SKM-1 (cell line): ENCODE data around the gene MAPK11.

Source experiments
- DNase-seq: peaks from one replicate; lab custom pipeline; 2025; ENCODE audit not compliant: unreplicated experiment; lab: John Stamatoyannopoulos, UW

The MAPK11 gene

GRCh38 chr22:50226063-50226874, 43.9 kb downstream of the MAPK11 start:
- DNase-seq: no peak

DNA sequence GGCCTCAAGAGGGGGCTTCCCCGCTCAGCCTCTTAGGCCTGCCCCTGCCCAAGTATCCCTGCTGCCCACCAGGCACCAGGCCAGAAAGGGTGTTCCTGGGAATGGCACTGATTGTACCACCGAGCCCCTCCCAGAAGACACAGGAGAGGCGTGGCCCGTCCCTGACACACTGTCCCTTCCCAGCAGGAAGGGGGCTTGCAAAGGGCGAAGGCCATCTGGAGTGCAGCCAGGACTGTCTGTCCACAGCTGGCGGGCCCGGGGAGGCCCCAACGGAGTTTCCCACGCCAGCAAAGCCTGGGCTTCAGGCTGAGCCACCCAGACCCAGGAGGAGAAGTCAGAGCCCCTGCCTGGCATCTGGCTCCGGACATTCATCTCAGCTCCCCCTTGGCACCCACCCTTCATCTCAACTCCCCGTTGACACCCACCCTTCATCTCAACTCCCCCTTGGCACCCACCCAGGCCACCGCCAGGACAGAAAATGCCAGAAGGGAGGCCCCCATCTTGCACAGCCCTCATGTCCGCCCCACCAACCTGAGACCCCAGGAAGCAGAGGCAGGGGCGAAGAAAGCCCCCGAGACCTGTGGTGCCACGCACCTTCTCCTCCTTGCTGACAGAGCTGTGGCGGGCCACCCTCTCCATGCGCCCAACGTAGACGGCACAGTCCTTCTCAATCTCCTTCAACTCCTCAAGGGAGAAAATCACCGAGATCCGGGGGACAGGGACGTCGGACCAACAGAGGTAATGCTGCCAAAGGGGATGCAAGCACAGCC, 44.8 kb downstream of the MAPK11 start:
- DNase-seq: no peak

- no peak for DNase-seq
Measured at GRCh38 chr22:50224071-50224470, 46.1 kb downstream of the MAPK11 start.

DNA sequence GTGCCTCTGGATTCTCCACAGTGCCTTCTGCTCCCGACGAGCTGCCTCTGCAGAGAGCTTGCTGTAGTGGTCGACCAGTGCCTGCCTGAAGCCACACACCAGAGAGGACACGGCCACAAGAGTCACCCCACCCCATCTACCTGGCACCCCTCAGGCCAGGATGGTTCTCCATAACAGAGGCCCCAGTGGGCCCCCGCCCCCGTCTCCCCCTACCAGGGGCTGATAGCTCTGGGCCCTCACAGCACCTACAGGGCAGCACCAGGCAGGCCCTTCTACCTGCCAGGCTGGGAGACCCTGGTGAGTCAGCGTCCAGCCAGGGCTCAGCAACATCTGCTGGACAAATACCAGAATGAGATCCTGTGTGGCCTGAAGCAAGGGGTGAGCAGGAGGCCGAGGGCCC, 47.7 kb downstream of the MAPK11 start:
- DNase-seq: no peak

- DNase-seq: no peak
Measured at GRCh38 chr22:50221410-50222300, 48.5 kb downstream of the MAPK11 start.

GRCh38 chr22:50220603-50221409, 49.4 kb downstream of the MAPK11 start:
- no peak for DNase-seq

GRCh38 chr22:50219800-50220602, 50.2 kb downstream of the MAPK11 start:
- no peak for DNase-seq

- DNase-seq: no peak
Measured at GRCh38 chr22:50218996-50219727, 51.0 kb downstream of the MAPK11 start.

- no peak for DNase-seq
Measured at GRCh38 chr22:50218153-50218995, 51.8 kb downstream of the MAPK11 start.

DNA sequence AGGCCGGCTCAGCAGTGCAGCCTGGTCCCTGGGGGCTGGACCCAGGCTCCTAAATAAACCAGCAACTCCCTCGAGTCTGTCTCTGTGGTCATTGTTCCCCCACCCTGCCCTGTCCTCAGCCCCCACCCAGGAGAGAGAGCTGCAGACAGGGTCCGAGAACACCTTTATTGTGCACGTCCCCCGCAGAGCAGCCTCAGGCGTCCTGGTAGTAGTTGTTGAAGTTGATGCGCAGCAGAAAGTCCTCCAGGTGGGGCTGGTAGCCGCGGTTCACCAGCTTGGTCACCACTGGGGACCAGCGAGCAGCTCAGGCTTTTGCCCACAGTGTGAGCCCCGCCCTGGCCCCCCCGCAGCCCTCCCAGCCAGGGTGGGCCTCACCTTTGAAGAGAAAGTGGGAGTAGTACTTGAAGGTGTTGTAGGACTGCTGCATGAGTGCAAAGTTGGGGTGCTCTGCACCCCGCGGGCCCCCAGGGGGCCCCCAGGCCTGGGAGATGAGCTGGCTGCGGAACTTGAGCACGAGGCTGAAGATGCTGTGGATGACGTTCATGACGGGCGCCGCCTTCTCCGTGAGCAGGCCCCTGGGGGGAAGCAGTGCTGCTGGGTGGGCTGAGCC, 52.5 kb downstream of the MAPK11 start:
- DNase-seq: no peak

DNA sequence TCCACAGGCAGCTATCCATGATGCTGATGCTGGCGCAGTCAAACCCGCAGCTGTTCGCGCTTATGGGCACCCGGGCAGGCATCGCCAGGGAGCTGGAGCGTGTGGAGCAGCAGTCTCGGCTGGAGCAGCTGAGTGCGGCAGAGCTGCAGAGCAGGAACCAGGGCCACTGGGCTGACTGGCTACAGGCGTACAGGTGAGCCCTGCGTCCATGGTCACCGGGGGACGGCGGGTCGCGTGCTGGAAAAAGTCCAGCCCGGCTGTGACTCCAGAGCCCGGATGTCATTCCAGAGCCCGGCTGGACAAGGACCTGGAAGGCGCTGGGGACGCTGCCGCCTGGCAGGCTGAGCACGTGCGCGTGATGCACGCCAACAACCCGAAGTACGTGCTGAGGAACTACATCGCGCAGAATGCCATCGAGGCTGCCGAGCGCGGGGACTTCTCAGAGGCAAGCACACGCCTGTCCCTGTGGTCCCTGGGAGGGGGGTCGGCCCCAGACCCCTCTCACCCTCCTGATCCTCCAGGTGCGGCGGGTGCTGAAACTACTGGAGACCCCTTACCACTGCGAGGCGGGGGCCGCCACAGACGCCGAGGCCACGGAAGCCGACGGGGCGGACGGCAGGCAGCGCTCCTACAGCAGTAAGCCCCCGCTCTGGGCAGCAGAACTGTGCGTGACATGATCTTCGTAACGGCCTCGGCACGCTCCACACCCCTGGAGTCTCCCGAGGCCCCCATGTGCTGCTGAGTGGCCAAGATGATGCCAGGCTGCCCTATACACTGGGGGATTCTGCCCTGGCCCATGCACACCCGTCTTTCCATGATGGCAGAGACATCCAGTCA, 53.3 kb downstream of the MAPK11 start:
- DNase-seq: no peak

GRCh38 chr22:50216055-50216683, 54.0 kb downstream of the MAPK11 start:
- DNase-seq: no peak

- no peak for DNase-seq
Measured at GRCh38 chr22:50215297-50216054, 54.7 kb downstream of the MAPK11 start.
